K562 (cell line): ENCODE results near the gene TMEM266. TPM values are rescaled to one million over a fixed set of nuclear protein-coding genes. Genes with fewer than 3 reads are reported as not detected.

ENCODE experiments used
- ATAC-seq: fragments of 200-7000 bp; cut with Tn5 transposase; 3 replicates; pipeline ENCODE4 v1.9.1; 2020; ENCODE audit warnings: moderate library complexity
- BruUV-seq: library from RNA; stranded (reverse); fragments of 400-500 nt; replicated peaks from 2 replicates; lab custom pipeline; 2021; lab: Mats Ljungman, UMichigan
- CTCF ChIA-PET: fragments of 300-600 bp; formaldehyde crosslinking; extraction: SDS; loops from one replicate; lab custom pipeline; 2021; ENCODE audit warnings: low intra/inter-chr PET ratio; lab: Yijun Ruan, JAX
- POLR2A ChIA-PET: fragments of 300-600, 350-650 bp; sonication (Branson Sonifier 250); formaldehyde crosslinking; extraction: SDS; loops from one replicate; lab custom pipeline; 2021; ENCODE audit warnings: antibody characterized with exemption, inconsistent platforms; lab: Yijun Ruan, JAX
- DNase-seq, 4 experiments: peaks; one replicate each; pipeline versions ENCODE4 v3.0.0 to v3.0.0-alpha.2; 2011 to 2018; ENCODE audit warnings: low spot score in 3 of 4, mixed read lengths in 3 of 4; ENCODE audit errors: extremely low read depth in 1 of 4
- FAIRE-seq: peaks from 2 replicates; lab custom pipeline; 2011; peaks lifted over from hg19 to GRCh38; lab: Jason Lieb, UNC
- H2AFZ ChIP-seq: 2 replicates; pipeline ENCODE4 v1.6.0; 2011; ENCODE audit warnings: low read depth, low read length, control low read depth, inconsistent platforms
- H3K27ac ChIP-seq: fragments of 200-600 bp; 3 replicates; pipeline ENCODE4 v1.8.0; 2011; ENCODE audit warnings: low read depth, mild to moderate bottlenecking, control low read depth, inconsistent platforms, low read length, moderate library complexity, mixed read lengths; ENCODE audit errors: extremely low read depth
- H3K27me3 ChIP-seq, 2 experiments: fragments of 300-600 bp in 1 of 2; 2 replicates in 1 of 2; 3 replicates in 1 of 2; pipeline versions ENCODE4 v1.6.0 to v1.8.0; 2011; ENCODE audit warnings: inconsistent platforms in 2 of 2, low read length in 2 of 2, mild to moderate bottlenecking in 1 of 2, mixed read lengths in 1 of 2, moderate library complexity in 1 of 2; ENCODE audit not compliant: control insufficient read depth in 2 of 2, insufficient read depth in 2 of 2
- H3K36me3 ChIP-seq: fragments of 300-600 bp; 3 replicates; pipeline ENCODE4 v1.8.0; 2011; ENCODE audit warnings: mild to moderate bottlenecking, low read length, inconsistent platforms; ENCODE audit not compliant: control insufficient read depth, insufficient read depth
- H3K4me1 ChIP-seq, 2 experiments: fragments of 200-600 bp in 1 of 2; replicated peaks in 1 of 2; 2 replicates in 1 of 2; 3 replicates in 1 of 2; pipeline versions ENCODE4 v1.5.1 to v1.8.0; 2011; ENCODE audit warnings: inconsistent platforms in 2 of 2, low read length in 2 of 2, mild to moderate bottlenecking in 1 of 2, mixed read lengths in 1 of 2, moderate library complexity in 1 of 2; ENCODE audit not compliant: control insufficient read depth in 2 of 2, insufficient read depth in 2 of 2
- H3K4me2 ChIP-seq: 2 replicates; pipeline ENCODE4 v1.6.1; 2011; ENCODE audit warnings: low read length, control low read depth, inconsistent platforms, mixed read lengths; ENCODE audit not compliant: insufficient read depth
- H3K4me3 ChIP-seq: fragments of 200-600 bp; sonication (generic), shearing (Covaris generic); 2 replicates; pipeline ENCODE4 v1.5.1; 2016; ENCODE audit warnings: control low read depth, inconsistent platforms
- H3K79me2 ChIP-seq: fragments of 200-600 bp; 3 replicates; pipeline ENCODE4 v1.8.0; 2011; ENCODE audit warnings: low read length, inconsistent platforms; ENCODE audit not compliant: control insufficient read depth, insufficient read depth
- H3K9ac ChIP-seq, 2 experiments: 2 replicates each; pipeline versions ENCODE4 v1.6.0 to v1.6.1; 2011; ENCODE audit warnings: low read depth in 2 of 2, low read length in 2 of 2, control low read depth in 1 of 2, inconsistent platforms in 1 of 2, mild to moderate bottlenecking in 1 of 2, mixed read lengths in 1 of 2; ENCODE audit not compliant: insufficient read depth in 1 of 2
- H3K9me1 ChIP-seq: one replicate; pipeline ENCODE4 v1.6.0; 2011; ENCODE audit warnings: inconsistent platforms, mild to moderate bottlenecking, low read length, moderate library complexity; ENCODE audit not compliant: control insufficient read depth, insufficient read depth
- H3K9me3 ChIP-seq: replicated peaks from 2 replicates; pipeline ENCODE4 v1.5.1; 2011; ENCODE audit warnings: low read depth, low read length, inconsistent platforms; ENCODE audit not compliant: control insufficient read depth, insufficient read depth
- H4K20me1 ChIP-seq: replicated peaks from 2 replicates; pipeline ENCODE4 v1.6.1; 2011; ENCODE audit warnings: low read length, inconsistent platforms, mixed read lengths; ENCODE audit not compliant: control insufficient read depth, insufficient read depth
- ZNF24 ChIP-seq: fragments of 450-650 bp; IDR thresholded peaks from 2 replicates; pipeline ENCODE4 v1.6.1; 2016
- whole genome bisulfite sequencing: fragments of 100-300 bp; shearing (Covaris generic); methylation state at CpG from one replicate; pipeline ENCODE4 v1.1.6; 2016; ENCODE audit warnings: low coverage, mixed read lengths; ENCODE audit not compliant: insufficient coverage; ENCODE audit errors: missing lambda C conversion rate; 5-methylcytosine and 5-hydroxymethylcytosine counted together
- in situ Hi-C: fragments of 300-500 bp; cut with MboI; formaldehyde crosslinking; loops from 4 replicates; pipeline ENCODE4 v1.15.0; 2018; ENCODE audit warnings: inconsistent platforms, mixed read lengths
- intact Hi-C: fragments of 100-400 bp; cut with micrococcal nuclease; formaldehyde crosslinking; loops from 2 replicates; pipeline ENCODE4 v1.14.2; 2022
- polyA plus RNA-seq, 8 experiments: library from polyadenylated mRNA; depleted of rRNA in 4 of 8; stranded (reverse) in 5 of 8; unstranded in 3 of 8; fragments of >200 nt; fragmentation: Nextera tagmentation in 2 of 8; fragmentation: Illumina TruSeq in 1 of 8; extraction: Ambion mirVana in 2 of 8; extraction: Trizol in 1 of 8; gene quantifications; 2 replicates each; pipeline versions ENCODE4 v1.2.1 to v1.2.3, GENCODE V29; 2011 to 2014; ENCODE audit warnings: inconsistent platforms in 1 of 8, missing spikeins in 1 of 8
- total RNA-seq, 7 experiments: library from RNA; depleted of rRNA in 6 of 7; stranded (reverse); fragments of >200 nt in 6 of 7; fragmentation: Illumina TruSeq in 2 of 7; extraction: Trizol in 2 of 7; gene quantifications; 2 replicates each; pipeline versions ENCODE4 v1.2.1 to v1.2.3, GENCODE V29; 2011 to 2021; ENCODE audit warnings: low replicate concordance in 1 of 7
- TF ChIP-seq, protein P1 (sequence below): sonication (generic); formaldehyde crosslinking; IDR thresholded peaks from 2 replicates; pipeline ENCODE4 v1.8.0; 2022; ENCODE audit warnings: mild to moderate bottlenecking, missing genetic modification reagents
- TF ChIP-seq, protein P2 (sequence below): sonication (generic); formaldehyde crosslinking; IDR thresholded peaks from 2 replicates; pipeline ENCODE4 v1.8.1; 2023; ENCODE audit warnings: mild to moderate bottlenecking, missing genetic modification reagents

The TMEM266 gene
- total and polyA plus RNA-seq, 9 of the 15 experiments (the other 6 are each of a cell fraction or from before 2014, with no cell fraction given) = not detected

- Histone ChIP-seq H3K36me3 (no peaks in the 10 kb centered on the region), H3K4me3 (no peak overlapping the region), H3K27ac (no peak overlapping the region), H3K4me1 (peaks cover 15 to 25% of the 10 kb centered on the region in 2 experiments), H3K27me3 (no peaks in the 10 kb centered on the region), H3K9me3 (no peaks in the 10 kb centered on the region), H3K4me2 (no peak overlapping the region), H3K79me2 (no peaks in the 10 kb centered on the region), H3K9me1 (no peaks in the 10 kb centered on the region), H2AFZ (no peak overlapping the region), H3K9ac (0 out of 4 replicates have a peak overlapping the region, but pooled peaks of 1 of the 2 experiments have one; percentile 80), H4K20me1 (0 out of 2 replicates have a peak, but pooled peaks cover 7% of the 10 kb centered on the region)
- DNase-seq (no peak), FAIRE-seq (no peak), ATAC-seq (no peak)
- TF ChIP-seq, protein P1, sequence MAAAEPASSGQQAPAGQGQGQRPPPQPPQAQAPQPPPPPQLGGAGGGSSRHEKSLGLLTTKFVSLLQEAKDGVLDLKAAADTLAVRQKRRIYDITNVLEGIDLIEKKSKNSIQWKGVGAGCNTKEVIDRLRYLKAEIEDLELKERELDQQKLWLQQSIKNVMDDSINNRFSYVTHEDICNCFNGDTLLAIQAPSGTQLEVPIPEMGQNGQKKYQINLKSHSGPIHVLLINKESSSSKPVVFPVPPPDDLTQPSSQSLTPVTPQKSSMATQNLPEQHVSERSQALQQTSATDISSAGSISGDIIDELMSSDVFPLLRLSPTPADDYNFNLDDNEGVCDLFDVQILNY (CRISPR knock-in tag) = no peak
- TF ChIP-seq, protein P2, sequence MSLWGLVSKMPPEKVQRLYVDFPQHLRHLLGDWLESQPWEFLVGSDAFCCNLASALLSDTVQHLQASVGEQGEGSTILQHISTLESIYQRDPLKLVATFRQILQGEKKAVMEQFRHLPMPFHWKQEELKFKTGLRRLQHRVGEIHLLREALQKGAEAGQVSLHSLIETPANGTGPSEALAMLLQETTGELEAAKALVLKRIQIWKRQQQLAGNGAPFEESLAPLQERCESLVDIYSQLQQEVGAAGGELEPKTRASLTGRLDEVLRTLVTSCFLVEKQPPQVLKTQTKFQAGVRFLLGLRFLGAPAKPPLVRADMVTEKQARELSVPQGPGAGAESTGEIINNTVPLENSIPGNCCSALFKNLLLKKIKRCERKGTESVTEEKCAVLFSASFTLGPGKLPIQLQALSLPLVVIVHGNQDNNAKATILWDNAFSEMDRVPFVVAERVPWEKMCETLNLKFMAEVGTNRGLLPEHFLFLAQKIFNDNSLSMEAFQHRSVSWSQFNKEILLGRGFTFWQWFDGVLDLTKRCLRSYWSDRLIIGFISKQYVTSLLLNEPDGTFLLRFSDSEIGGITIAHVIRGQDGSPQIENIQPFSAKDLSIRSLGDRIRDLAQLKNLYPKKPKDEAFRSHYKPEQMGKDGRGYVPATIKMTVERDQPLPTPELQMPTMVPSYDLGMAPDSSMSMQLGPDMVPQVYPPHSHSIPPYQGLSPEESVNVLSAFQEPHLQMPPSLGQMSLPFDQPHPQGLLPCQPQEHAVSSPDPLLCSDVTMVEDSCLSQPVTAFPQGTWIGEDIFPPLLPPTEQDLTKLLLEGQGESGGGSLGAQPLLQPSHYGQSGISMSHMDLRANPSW (CRISPR knock-in tag) = no peak
- TF ChIP-seq ZNF24 = no peak
- no TSS peak for BruUV-seq
- ChIA-PET POLR2A (interaction anchor here (0.7 to 1.2 kb wide), 3 partner anchors 10 to 20 kb away, joined by 3 read pairs; no protein-coding TSS in a partner anchor), CTCF (no interaction called here)
- intact Hi-C loops = no loop called here
- WGBS = 56% methylated on average over 7 of the region's 7 CpGs
- in situ Hi-C loops = no loop called here
These were observed 135.9 kb downstream of the TMEM266 start for GRCh38 chr15:76195506-76196268.
